K562 (cell line): Measurements from ENCODE around the gene MEFV. TPM values are rescaled to one million over a fixed set of nuclear protein-coding genes. Genes with fewer than 3 reads are reported as not detected.
A peak's percentile ranks its signal among the peaks of the same experiment; 100 is the strongest.
"Not testable (repeated sequence)": the region's sequence is repeated elsewhere in the genome, so short reads cannot be mapped to it uniquely, and the experiment has no call there.

Source experiments
- ATAC-seq: fragments of 200-7000 bp; cut with Tn5 transposase; 3 replicates; pipeline ENCODE4 v1.9.1; 2020; ENCODE audit warnings: moderate library complexity
- BruUV-seq: library from RNA; stranded (reverse); fragments of 400-500 nt; replicated peaks from 2 replicates; lab custom pipeline; 2021; lab: Mats Ljungman, UMichigan
- CTCF ChIA-PET: fragments of 300-600 bp; formaldehyde crosslinking; extraction: SDS; loops from one replicate; lab custom pipeline; 2021; ENCODE audit warnings: low intra/inter-chr PET ratio; lab: Yijun Ruan, JAX
- POLR2A ChIA-PET: fragments of 300-600, 350-650 bp; sonication (Branson Sonifier 250); formaldehyde crosslinking; extraction: SDS; loops from one replicate; lab custom pipeline; 2021; ENCODE audit warnings: antibody characterized with exemption, inconsistent platforms; lab: Yijun Ruan, JAX
- DNase-seq, 4 experiments: peaks; one replicate each; pipeline versions ENCODE4 v3.0.0 to v3.0.0-alpha.2; 2011 to 2018; ENCODE audit warnings: low spot score in 3 of 4, mixed read lengths in 3 of 4; ENCODE audit errors: extremely low read depth in 1 of 4
- FAIRE-seq: peaks from 2 replicates; lab custom pipeline; 2011; peaks lifted over from hg19 to GRCh38; lab: Jason Lieb, UNC
- H2AFZ ChIP-seq: 2 replicates; pipeline ENCODE4 v1.6.0; 2011; ENCODE audit warnings: low read depth, low read length, control low read depth, inconsistent platforms
- H3K27ac ChIP-seq: fragments of 200-600 bp; 3 replicates; pipeline ENCODE4 v1.8.0; 2011; ENCODE audit warnings: low read depth, mild to moderate bottlenecking, control low read depth, inconsistent platforms, low read length, moderate library complexity, mixed read lengths; ENCODE audit errors: extremely low read depth
- H3K27me3 ChIP-seq, 2 experiments: fragments of 300-600 bp in 1 of 2; 2 replicates in 1 of 2; 3 replicates in 1 of 2; pipeline versions ENCODE4 v1.6.0 to v1.8.0; 2011; ENCODE audit warnings: inconsistent platforms in 2 of 2, low read length in 2 of 2, mild to moderate bottlenecking in 1 of 2, mixed read lengths in 1 of 2, moderate library complexity in 1 of 2; ENCODE audit not compliant: control insufficient read depth in 2 of 2, insufficient read depth in 2 of 2
- H3K36me3 ChIP-seq: fragments of 300-600 bp; 3 replicates; pipeline ENCODE4 v1.8.0; 2011; ENCODE audit warnings: mild to moderate bottlenecking, low read length, inconsistent platforms; ENCODE audit not compliant: control insufficient read depth, insufficient read depth
- H3K4me1 ChIP-seq, 2 experiments: fragments of 200-600 bp in 1 of 2; replicated peaks in 1 of 2; 2 replicates in 1 of 2; 3 replicates in 1 of 2; pipeline versions ENCODE4 v1.5.1 to v1.8.0; 2011; ENCODE audit warnings: inconsistent platforms in 2 of 2, low read length in 2 of 2, mild to moderate bottlenecking in 1 of 2, mixed read lengths in 1 of 2, moderate library complexity in 1 of 2; ENCODE audit not compliant: control insufficient read depth in 2 of 2, insufficient read depth in 2 of 2
- H3K4me2 ChIP-seq: 2 replicates; pipeline ENCODE4 v1.6.1; 2011; ENCODE audit warnings: low read length, control low read depth, inconsistent platforms, mixed read lengths; ENCODE audit not compliant: insufficient read depth
- H3K4me3 ChIP-seq: fragments of 200-600 bp; sonication (generic), shearing (Covaris generic); 2 replicates; pipeline ENCODE4 v1.5.1; 2016; ENCODE audit warnings: control low read depth, inconsistent platforms
- H3K79me2 ChIP-seq: fragments of 200-600 bp; 3 replicates; pipeline ENCODE4 v1.8.0; 2011; ENCODE audit warnings: low read length, inconsistent platforms; ENCODE audit not compliant: control insufficient read depth, insufficient read depth
- H3K9ac ChIP-seq, 2 experiments: 2 replicates each; pipeline versions ENCODE4 v1.6.0 to v1.6.1; 2011; ENCODE audit warnings: low read depth in 2 of 2, low read length in 2 of 2, control low read depth in 1 of 2, inconsistent platforms in 1 of 2, mild to moderate bottlenecking in 1 of 2, mixed read lengths in 1 of 2; ENCODE audit not compliant: insufficient read depth in 1 of 2
- H3K9me1 ChIP-seq: one replicate; pipeline ENCODE4 v1.6.0; 2011; ENCODE audit warnings: inconsistent platforms, mild to moderate bottlenecking, low read length, moderate library complexity; ENCODE audit not compliant: control insufficient read depth, insufficient read depth
- H3K9me3 ChIP-seq: replicated peaks from 2 replicates; pipeline ENCODE4 v1.5.1; 2011; ENCODE audit warnings: low read depth, low read length, inconsistent platforms; ENCODE audit not compliant: control insufficient read depth, insufficient read depth
- H4K20me1 ChIP-seq: replicated peaks from 2 replicates; pipeline ENCODE4 v1.6.1; 2011; ENCODE audit warnings: low read length, inconsistent platforms, mixed read lengths; ENCODE audit not compliant: control insufficient read depth, insufficient read depth
- CBFA2T3 ChIP-seq: fragments of 450-650 bp; IDR thresholded peaks from 2 replicates; pipeline ENCODE4 v1.6.1; 2017
- ERF ChIP-seq: fragments of 450-650 bp; formaldehyde crosslinking; IDR thresholded peaks from 2 replicates; pipeline ENCODE4 v1.4.0; 2020; ENCODE audit warnings: mild to moderate bottlenecking, mixed read lengths
- NFIX ChIP-seq: fragments of 250-450 bp; sonication (Bioruptor Pico); IDR thresholded peaks from 2 replicates; pipeline ENCODE4 v1.4.0; 2020; ENCODE audit warnings: low read depth, mild to moderate bottlenecking, moderate library complexity
- ZBTB43 ChIP-seq: sonication (generic); formaldehyde crosslinking; IDR thresholded peaks from 2 replicates; pipeline ENCODE4 v1.8.0; 2023; ENCODE audit warnings: mild to moderate bottlenecking, missing genetic modification reagents
- ZNF780A ChIP-seq: fragments of 250-450 bp; sonication (Bioruptor Pico); IDR thresholded peaks from 2 replicates; pipeline ENCODE4 v1.5.0; 2021; ENCODE audit warnings: mild to moderate bottlenecking
- WGBS: fragments of 100-300 bp; shearing (Covaris generic); methylation state at CpG from one replicate; pipeline ENCODE4 v1.1.6; 2016; ENCODE audit warnings: low coverage, mixed read lengths; ENCODE audit not compliant: insufficient coverage; ENCODE audit errors: missing lambda C conversion rate; 5-methylcytosine and 5-hydroxymethylcytosine counted together
- in situ Hi-C: fragments of 300-500 bp; cut with MboI; formaldehyde crosslinking; loops from 4 replicates; pipeline ENCODE4 v1.15.0; 2018; ENCODE audit warnings: inconsistent platforms, mixed read lengths
- intact Hi-C: fragments of 100-400 bp; cut with micrococcal nuclease; formaldehyde crosslinking; loops from 2 replicates; pipeline ENCODE4 v1.14.2; 2022
- polyA plus RNA-seq, 8 experiments: library from polyadenylated mRNA; depleted of rRNA in 4 of 8; stranded (reverse) in 5 of 8; unstranded in 3 of 8; fragments of >200 nt; fragmentation: Nextera tagmentation in 2 of 8; fragmentation: Illumina TruSeq in 1 of 8; extraction: Ambion mirVana in 2 of 8; extraction: Trizol in 1 of 8; gene quantifications; 2 replicates each; pipeline versions ENCODE4 v1.2.1 to v1.2.3, GENCODE V29; 2011 to 2014; ENCODE audit warnings: inconsistent platforms in 1 of 8, missing spikeins in 1 of 8
- total RNA-seq, 7 experiments: library from RNA; depleted of rRNA in 6 of 7; stranded (reverse); fragments of >200 nt in 6 of 7; fragmentation: Illumina TruSeq in 2 of 7; extraction: Trizol in 2 of 7; gene quantifications; 2 replicates each; pipeline versions ENCODE4 v1.2.1 to v1.2.3, GENCODE V29; 2011 to 2021; ENCODE audit warnings: low replicate concordance in 1 of 7
- TF ChIP-seq, protein P1 (sequence below): sonication (generic); formaldehyde crosslinking; IDR thresholded peaks from 2 replicates; pipeline ENCODE4 v1.8.0; 2022; ENCODE audit warnings: mild to moderate bottlenecking, missing genetic modification reagents

The MEFV gene
- total and polyA plus RNA-seq, 9 of the 15 experiments (the other 6 are each of a cell fraction or from before 2014, with no cell fraction given): 0.14 TPM; not detected in 8

DNA sequence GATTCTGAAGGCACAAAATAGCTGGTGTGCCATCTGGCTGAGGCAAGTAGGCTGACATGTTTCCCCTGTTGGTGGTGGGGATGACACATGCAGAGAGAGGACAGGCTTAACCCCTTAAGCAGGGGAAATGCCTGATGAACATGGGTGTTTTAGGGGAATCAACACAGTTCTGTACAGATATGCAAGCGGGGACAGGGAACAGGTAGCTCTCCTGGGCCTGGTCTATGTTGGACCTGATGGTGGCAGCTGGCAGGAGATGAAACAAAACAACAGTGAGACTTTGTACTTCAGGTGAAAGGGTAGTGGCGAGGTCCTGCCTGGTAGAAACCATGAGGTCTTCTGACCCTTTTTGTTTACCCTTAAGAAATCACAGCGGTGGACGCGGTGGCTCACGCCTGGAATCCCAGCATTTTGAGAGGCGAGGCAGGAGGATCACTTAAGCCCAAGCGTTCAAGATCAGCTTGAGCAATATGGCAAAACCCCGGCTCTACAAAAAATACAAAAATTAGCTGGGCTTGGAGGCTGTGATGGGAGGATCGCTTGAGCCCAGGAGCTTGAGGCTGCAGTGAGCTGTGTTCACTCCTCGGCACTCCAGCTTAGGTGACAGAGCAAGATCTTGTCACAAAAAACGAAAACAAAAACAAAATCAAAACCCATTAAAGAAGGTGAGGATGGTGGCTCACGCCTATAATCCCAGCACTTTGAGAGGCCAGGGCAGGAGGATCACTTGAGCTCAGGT, 57.9 kb downstream of the MEFV start (continued):
- no peak for TF ChIP-seq ZBTB43 (CRISPR knock-in tag)
- TF ChIP-seq CBFA2T3: no peak
- no peak for TF ChIP-seq NFIX (CRISPR knock-in tag)
- TF ChIP-seq, protein P1, sequence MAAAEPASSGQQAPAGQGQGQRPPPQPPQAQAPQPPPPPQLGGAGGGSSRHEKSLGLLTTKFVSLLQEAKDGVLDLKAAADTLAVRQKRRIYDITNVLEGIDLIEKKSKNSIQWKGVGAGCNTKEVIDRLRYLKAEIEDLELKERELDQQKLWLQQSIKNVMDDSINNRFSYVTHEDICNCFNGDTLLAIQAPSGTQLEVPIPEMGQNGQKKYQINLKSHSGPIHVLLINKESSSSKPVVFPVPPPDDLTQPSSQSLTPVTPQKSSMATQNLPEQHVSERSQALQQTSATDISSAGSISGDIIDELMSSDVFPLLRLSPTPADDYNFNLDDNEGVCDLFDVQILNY: no peak
- no peak for TF ChIP-seq ERF (CRISPR knock-in tag)
- no peak for TF ChIP-seq ZNF780A (CRISPR knock-in tag)

DNA sequence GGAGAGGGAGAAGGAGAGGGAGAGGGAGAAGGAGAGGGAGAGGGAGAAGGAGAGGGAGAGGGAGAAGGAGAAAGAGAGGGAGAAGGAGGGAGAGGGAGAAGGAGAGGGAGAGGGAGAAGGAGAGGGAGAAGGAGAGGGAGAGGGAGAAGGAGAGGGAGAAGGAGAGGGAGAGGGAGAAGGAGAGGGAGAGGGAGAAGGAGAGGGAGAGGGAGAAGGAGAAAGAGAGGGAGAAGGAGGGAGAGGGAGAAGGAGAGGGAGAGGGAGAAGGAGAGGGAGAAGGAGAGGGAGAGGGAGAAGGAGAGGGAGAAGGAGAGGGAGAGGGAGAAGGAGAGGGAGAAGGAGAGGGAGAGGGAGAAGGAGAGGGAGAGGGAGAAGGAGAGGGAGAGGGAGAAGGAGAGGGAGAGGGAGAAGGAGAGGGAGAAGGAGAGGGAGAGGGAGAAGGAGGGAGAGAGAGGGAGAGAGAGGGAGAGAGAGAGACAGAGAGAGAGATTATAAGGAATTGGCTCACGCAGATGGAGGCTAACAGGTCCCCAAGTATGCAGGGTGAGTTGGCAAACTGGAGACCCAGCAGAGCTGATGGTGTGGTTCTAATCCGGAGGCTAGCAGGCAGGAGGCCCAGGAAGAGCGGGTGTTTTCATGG, 58.6 kb downstream of the MEFV start:
- CTCF ChIA-PET: not testable (repeated sequence)

More for the DNA sequence above, 58.6 kb downstream of the MEFV start:
- peaks cover 3 to 19% of the 10 kb centered on the region in 2 experiments; a peak in 4 of 5 replicates for H3K4me1 ChIP-seq
- H3K4me3 ChIP-seq, intact Hi-C loops, H3K27ac ChIP-seq, H3K4me2 ChIP-seq, DNase-seq, H2AFZ ChIP-seq, BruUV-seq, H4K20me1 ChIP-seq, H3K9me3 ChIP-seq, H3K36me3 ChIP-seq, H3K9me1 ChIP-seq, in situ Hi-C loops, H3K79me2 ChIP-seq, FAIRE-seq, H3K9ac ChIP-seq: not testable (repeated sequence)
- peaks cover 6 to 10% of the 10 kb centered on the region in 2 experiments for H3K27me3 ChIP-seq
- 0% methylated on average over 3 of the region's 3 CpGs for WGBS
- ATAC-seq: peak; percentile 42
- POLR2A ChIA-PET: interaction anchor here (0.6 to 1.5 kb wide), 3 partner anchors 10 to 13 kb away, joined by 3 to 4 read pairs (median 4); no protein-coding TSS in a partner anchor
